SK-N-SH (cell line): Measurements from ENCODE around the gene CLDN6. TPM values are rescaled to one million over a fixed set of nuclear protein-coding genes. Genes with fewer than 3 reads are reported as not detected.

Experiments
- CTCF ChIA-PET: fragments of 300-600, 350-600 bp; formaldehyde crosslinking; extraction: SDS; loops from one replicate; lab custom pipeline; 2021; lab: Yijun Ruan, JAX
- POLR2A ChIA-PET: fragments of 350-600 bp; sonication (Branson Sonifier 250); formaldehyde crosslinking; extraction: SDS; loops from one replicate; lab custom pipeline; 2020; ENCODE audit warnings: antibody characterized with exemption, inconsistent platforms; lab: Yijun Ruan, JAX
- DNase-seq: peaks from one replicate; pipeline ENCODE4 v3.0.0; 2012
- H2AFZ ChIP-seq: fragments of 200-600 bp; sonication (generic); 2 replicates; pipeline ENCODE4 v1.8.1; 2016; ENCODE audit warnings: antibody characterized with exemption, mild to moderate bottlenecking, low read depth
- H3F3A ChIP-seq: fragments of 200-600 bp; sonication (generic); replicated peaks from 2 replicates; pipeline ENCODE3; 2016; ENCODE audit warnings: antibody characterized with exemption, mild to moderate bottlenecking; ENCODE audit not compliant: insufficient read depth
- H3K27ac ChIP-seq, 2 experiments: fragments of 200-500 bp in 1 of 2; fragments of 200-600 bp in 1 of 2; sonication (Bioruptor generic) in 1 of 2; sonication (generic), shearing (Covaris generic) in 1 of 2; 2 replicates each; pipeline versions ENCODE4 v1.5.1 to v1.6.1; 2014 to 2016; ENCODE audit warnings: low read depth in 2 of 2, inconsistent platforms in 1 of 2, low read length in 1 of 2, mild to moderate bottlenecking in 1 of 2, mixed read lengths in 1 of 2
- H3K27me3 ChIP-seq: fragments of 200-600 bp; sonication (generic), shearing (Covaris generic); 2 replicates; pipeline ENCODE4 v1.6.1; 2016; ENCODE audit warnings: mixed run types; ENCODE audit not compliant: insufficient read depth
- H3K36me3 ChIP-seq, 2 experiments: fragments of 200-500 bp in 1 of 2; fragments of 200-600 bp in 1 of 2; sonication (Bioruptor generic) in 1 of 2; sonication (generic) in 1 of 2; replicated peaks in 1 of 2; 2 replicates each; pipeline versions ENCODE3 to v1.5.1; 2014 to 2016; ENCODE audit warnings: low read length in 1 of 2, mild to moderate bottlenecking in 1 of 2; ENCODE audit not compliant: insufficient read depth in 2 of 2, control insufficient read depth in 1 of 2
- H3K4me1 ChIP-seq, 2 experiments: fragments of 200-500 bp in 1 of 2; fragments of 200-600 bp in 1 of 2; sonication (Bioruptor generic) in 1 of 2; sonication (generic), shearing (Covaris generic) in 1 of 2; 2 replicates each; pipeline versions ENCODE4 v1.5.1 to v1.6.1; 2014 to 2016; ENCODE audit warnings: low read depth in 1 of 2, low read length in 1 of 2, mixed run types in 1 of 2; ENCODE audit not compliant: insufficient read depth in 2 of 2, control insufficient read depth in 1 of 2
- H3K4me2 ChIP-seq: fragments of 200-600 bp; sonication (generic), shearing (Covaris generic); 2 replicates; pipeline ENCODE4 v1.6.1; 2017; ENCODE audit warnings: mixed run types
- H3K4me3 ChIP-seq, 2 experiments: fragments of 200-500 bp in 1 of 2; fragments of 200-600 bp in 1 of 2; sonication (Bioruptor generic) in 1 of 2; sonication (generic), shearing (Covaris generic) in 1 of 2; 2 replicates each; pipeline versions ENCODE4 v1.5.1 to v1.8.1; 2014 to 2016; ENCODE audit warnings: low read depth in 2 of 2, inconsistent platforms in 1 of 2, low read length in 1 of 2, mild to moderate bottlenecking in 1 of 2, mixed read lengths in 1 of 2, moderate library complexity in 1 of 2
- H3K79me2 ChIP-seq: fragments of 200-600 bp; sonication (generic); 2 replicates; pipeline ENCODE4 v1.8.1; 2017; ENCODE audit warnings: mild to moderate bottlenecking; ENCODE audit not compliant: insufficient read depth
- H3K9ac ChIP-seq: fragments of 200-600 bp; sonication (generic); 2 replicates; pipeline ENCODE4 v1.6.1; 2017; ENCODE audit warnings: mixed run types
- H3K9me2 ChIP-seq: fragments of 200-600 bp; sonication (generic); 2 replicates; pipeline ENCODE4 v1.6.1; 2017; ENCODE audit warnings: mixed run types
- H3K9me3 ChIP-seq: fragments of 200-600 bp; sonication (generic); 2 replicates; pipeline ENCODE4 v1.6.1; 2017; ENCODE audit warnings: mixed run types, mild to moderate bottlenecking, moderate library complexity
- H4K20me1 ChIP-seq: fragments of 200-600 bp; sonication (generic); 2 replicates; pipeline ENCODE4 v1.6.1; 2017; ENCODE audit warnings: mild to moderate bottlenecking, mixed run types; ENCODE audit not compliant: insufficient read depth
- CHD2 ChIP-seq: fragments of 150-350 bp; IDR thresholded peaks from 2 replicates; pipeline ENCODE4 v1.6.1; 2018; ENCODE audit warnings: low read length; ENCODE audit not compliant: partially characterized antibody
- CTCF ChIP-seq: fragments of 200-600 bp; sonication (generic); IDR thresholded peaks from 2 replicates; pipeline ENCODE4 v1.6.1; 2017; ENCODE audit warnings: antibody characterized with exemption, mild to moderate bottlenecking, moderate library complexity
- FOXM1 ChIP-seq: IDR thresholded peaks from 2 replicates; pipeline ENCODE4 v1.4.0; 2012; ENCODE audit warnings: low read depth, mild to moderate bottlenecking
- GATA2 ChIP-seq: sonication (generic); formaldehyde crosslinking; IDR thresholded peaks from 2 replicates; pipeline ENCODE4 v1.5.0; 2020; ENCODE audit warnings: mild to moderate bottlenecking, missing genetic modification reagents
- MAX ChIP-seq: IDR thresholded peaks from 2 replicates; pipeline ENCODE4 v1.4.0; 2012; ENCODE audit warnings: low read depth
- MXI1 ChIP-seq: IDR thresholded peaks from 2 replicates; pipeline ENCODE4 v1.6.1; 2012; ENCODE audit warnings: mild to moderate bottlenecking, low read depth, low read length, improper control_type of control experiment
- NRF1 ChIP-seq: IDR thresholded peaks from 2 replicates; pipeline ENCODE4 v1.6.1; 2012; ENCODE audit warnings: low read depth, mild to moderate bottlenecking, low read length
- PBX3 ChIP-seq: IDR thresholded peaks from 2 replicates; pipeline ENCODE4; 2012
- REST ChIP-seq: IDR thresholded peaks from 2 replicates; pipeline ENCODE4 v1.6.1; 2012; ENCODE audit warnings: mild to moderate bottlenecking, low read depth, low read length, moderate library complexity
- RXRA ChIP-seq: IDR thresholded peaks from 2 replicates; pipeline ENCODE4 v1.4.0; 2012; ENCODE audit warnings: low read depth, mild to moderate bottlenecking, borderline replicate concordance
- SMC3 ChIP-seq: IDR thresholded peaks from 2 replicates; pipeline ENCODE4 v1.6.1; 2012; ENCODE audit warnings: low read depth, low read length, improper control_type of control experiment
- TCF12 ChIP-seq: IDR thresholded peaks from 2 replicates; pipeline ENCODE4 v1.4.0; 2012
- TEAD4 ChIP-seq: IDR thresholded peaks from 2 replicates; pipeline ENCODE4 v1.4.0; 2012; ENCODE audit warnings: mild to moderate bottlenecking, borderline replicate concordance; ENCODE audit not compliant: insufficient read depth
- YY1 ChIP-seq: IDR thresholded peaks from 2 replicates; pipeline ENCODE4 v1.4.0; 2012; ENCODE audit warnings: low read depth, mild to moderate bottlenecking
- WGBS: methylation state at CpG from one replicate; pipeline ENCODE4 v1.1.6; 2017; ENCODE audit warnings: low lambda C conversion rate; 5-methylcytosine and 5-hydroxymethylcytosine counted together
- polyA plus RNA-seq, 3 experiments: library from polyadenylated mRNA; depleted of rRNA; stranded (reverse); fragments of >200 nt; gene quantifications; 2 replicates each; pipeline ENCODE4 v1.2.3, GENCODE V29; 2012

Gene CLDN6
- polyA plus RNA-seq, 1 of the 3 experiments (the other 2 are of a cell fraction) = 0.20 TPM

GRCh38 chr16:2970563-2970962, 47.4 kb downstream of the CLDN6 start:
- Histone ChIP-seq H3F3A (peaks cover 8% of the 10 kb centered on the region), H3K36me3 (no peaks in the 10 kb centered on the region), H3K79me2 (no peaks in the 10 kb centered on the region; the same call in 1 of the 2 replicates)
- 31% methylated on average over 2 of the region's 6 CpGs for WGBS
- DNase-seq = no peak
- POLR2A ChIA-PET = interaction anchor here (1.9 kb wide), 1 partner anchor 10 kb away, joined by 12 read pairs; the partner anchor contains the start of gene PKMYT1
- CTCF ChIA-PET = interaction anchor here (0.6 to 1.4 kb wide), 7 partner anchors 9 to 61 kb away, joined by 3 to 8 read pairs (median 5); no protein-coding TSS in a partner anchor
- TF ChIP-seq TEAD4 (no peak), CHD2 (no peak), REST (no peak), TCF12 (no peak), MAX (no peak), RXRA (no peak), CTCF (no peak), MXI1 (no peak), FOXM1 (no peak), PBX3 (no peak), NRF1 (no peak), YY1 (no peak), SMC3 (no peak), GATA2 (CRISPR knock-in tag) (no peak)
- TF ChIP-seq, all 33 proteins: peak for 0
- no peaks in the 10 kb centered on the region for H3K9me2 ChIP-seq
- H4K20me1 ChIP-seq = peaks cover 31% of the 10 kb centered on the region; the same call in 1 of the 2 replicates
- no peak overlapping the region; a peak in 1 of 4 replicates for H3K27ac ChIP-seq
- no peak overlapping the region for H2AFZ ChIP-seq
- peak overlapping the region; percentile 74 to 80 for H3K4me3 ChIP-seq
- H3K4me2 ChIP-seq = peak overlapping the region; percentile 96
- H3K9ac ChIP-seq = peak overlapping the region; percentile 68; the same call in 1 of the 2 replicates
- H3K9me3 ChIP-seq = no peaks in the 10 kb centered on the region
- no peaks in the 10 kb centered on the region for H3K27me3 ChIP-seq
- peaks cover 0 to 36% of the 10 kb centered on the region in 2 experiments; a peak in 1 of 4 replicates for H3K4me1 ChIP-seq
